DND-41 (cell line): ENCODE data around the gene NANP.

ENCODE experiments used
- EZH2 ChIP-seq: IDR thresholded peaks from 3 replicates; pipeline ENCODE4 v1.6.1; 2012; ENCODE audit warnings: borderline replicate concordance, low read depth, mild to moderate bottlenecking, moderate library complexity, low read length, inconsistent platforms; ENCODE audit not compliant: severe bottlenecking
- TF ChIP-seq, protein P1 (sequence below): IDR thresholded peaks from 2 replicates; pipeline ENCODE4 v1.5.1; 2012; ENCODE audit warnings: borderline replicate concordance, low read length, moderate library complexity, mild to moderate bottlenecking; ENCODE audit not compliant: poor library complexity, severe bottlenecking; ENCODE audit errors: extremely low read depth

DNA sequence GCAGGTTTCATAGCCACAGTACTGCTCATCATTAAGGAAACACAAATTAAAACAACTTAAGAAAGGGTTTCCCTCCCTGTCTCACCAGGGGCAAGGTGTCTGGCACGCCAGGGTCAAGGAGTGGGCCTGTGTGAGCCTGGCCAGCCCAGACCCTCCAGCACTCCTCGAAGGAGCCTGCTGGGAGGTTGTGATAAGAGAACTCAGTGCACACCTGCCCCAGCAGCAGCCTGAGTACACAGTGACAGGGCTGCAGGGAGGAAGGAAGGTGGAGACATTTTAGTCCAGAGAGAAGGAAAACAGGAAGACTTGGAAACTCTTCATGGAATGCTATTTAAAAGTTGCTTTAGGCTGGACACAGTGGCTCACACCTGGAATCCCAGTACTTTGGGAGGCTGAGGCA lies 52.6 kb downstream of the NANP start:
- TF ChIP-seq, protein P1, sequence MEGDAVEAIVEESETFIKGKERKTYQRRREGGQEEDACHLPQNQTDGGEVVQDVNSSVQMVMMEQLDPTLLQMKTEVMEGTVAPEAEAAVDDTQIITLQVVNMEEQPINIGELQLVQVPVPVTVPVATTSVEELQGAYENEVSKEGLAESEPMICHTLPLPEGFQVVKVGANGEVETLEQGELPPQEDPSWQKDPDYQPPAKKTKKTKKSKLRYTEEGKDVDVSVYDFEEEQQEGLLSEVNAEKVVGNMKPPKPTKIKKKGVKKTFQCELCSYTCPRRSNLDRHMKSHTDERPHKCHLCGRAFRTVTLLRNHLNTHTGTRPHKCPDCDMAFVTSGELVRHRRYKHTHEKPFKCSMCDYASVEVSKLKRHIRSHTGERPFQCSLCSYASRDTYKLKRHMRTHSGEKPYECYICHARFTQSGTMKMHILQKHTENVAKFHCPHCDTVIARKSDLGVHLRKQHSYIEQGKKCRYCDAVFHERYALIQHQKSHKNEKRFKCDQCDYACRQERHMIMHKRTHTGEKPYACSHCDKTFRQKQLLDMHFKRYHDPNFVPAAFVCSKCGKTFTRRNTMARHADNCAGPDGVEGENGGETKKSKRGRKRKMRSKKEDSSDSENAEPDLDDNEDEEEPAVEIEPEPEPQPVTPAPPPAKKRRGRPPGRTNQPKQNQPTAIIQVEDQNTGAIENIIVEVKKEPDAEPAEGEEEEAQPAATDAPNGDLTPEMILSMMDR = no peak
- no peak for TF ChIP-seq EZH2
